HEK293 (cell line): ENCODE results near the gene DACT3.

Experiments used
- ATF2 ChIP-seq: fragments of 450-650 bp; formaldehyde crosslinking; IDR thresholded peaks from 2 replicates; pipeline ENCODE4 v1.5.1; 2016; ENCODE audit warnings: missing biosample characterization, missing genetic modification characterization, low read depth
- REST ChIP-seq: fragments of 450-650 bp; formaldehyde crosslinking; IDR thresholded peaks from 2 replicates; pipeline ENCODE4 v1.5.1; 2016; ENCODE audit warnings: missing biosample characterization, missing genetic modification characterization
- YY1 ChIP-seq: fragments of 450-650 bp; formaldehyde crosslinking; IDR thresholded peaks from 2 replicates; pipeline ENCODE4 v1.5.1; 2018; ENCODE audit warnings: missing biosample characterization, missing genetic modification characterization
- ZBTB8A ChIP-seq: fragments of 450-650 bp; formaldehyde crosslinking; IDR thresholded peaks from 2 replicates; pipeline ENCODE4 v1.5.1; 2016; ENCODE audit warnings: missing biosample characterization, missing genetic modification characterization
- ZNF214 ChIP-seq: fragments of 450-650 bp; formaldehyde crosslinking; IDR thresholded peaks from 2 replicates; pipeline ENCODE4 v1.5.1; 2017; ENCODE audit warnings: missing biosample characterization, mild to moderate bottlenecking, missing genetic modification characterization, borderline replicate concordance
- ZNF239 ChIP-seq: fragments of 450-650 bp; formaldehyde crosslinking; IDR thresholded peaks from 2 replicates; pipeline ENCODE4 v1.5.1; 2016; ENCODE audit warnings: missing biosample characterization, missing genetic modification characterization
- ZNF24 ChIP-seq: fragments of 450-650 bp; formaldehyde crosslinking; IDR thresholded peaks from 2 replicates; pipeline ENCODE4 v1.5.1; 2016; ENCODE audit warnings: missing biosample characterization, missing genetic modification characterization
- ZNF302 ChIP-seq: fragments of 450-650 bp; formaldehyde crosslinking; IDR thresholded peaks from 2 replicates; pipeline ENCODE4 v1.5.1; 2016; ENCODE audit warnings: missing biosample characterization, missing genetic modification characterization, low read depth
- ZNF433 ChIP-seq: fragments of 450-650 bp; formaldehyde crosslinking; IDR thresholded peaks from 2 replicates; pipeline ENCODE4 v1.5.1; 2016; ENCODE audit warnings: missing biosample characterization, missing genetic modification characterization, low read depth
- ZNF747 ChIP-seq: fragments of 450-650 bp; formaldehyde crosslinking; IDR thresholded peaks from 2 replicates; pipeline ENCODE4 v1.5.1; 2016; ENCODE audit warnings: missing biosample characterization, missing genetic modification characterization
- ZSCAN18 ChIP-seq: fragments of 450-650 bp; formaldehyde crosslinking; IDR thresholded peaks from 2 replicates; pipeline ENCODE4 v1.5.1; 2016; ENCODE audit warnings: missing biosample characterization, missing genetic modification characterization
- TF ChIP-seq, protein P1 (sequence below): fragments of 450-650 bp; formaldehyde crosslinking; IDR thresholded peaks from 2 replicates; pipeline ENCODE4 v1.5.1; 2016; ENCODE audit warnings: missing biosample characterization, missing genetic modification characterization
- TF ChIP-seq, protein P2 (sequence below): fragments of 450-650 bp; formaldehyde crosslinking; IDR thresholded peaks from 2 replicates; pipeline ENCODE4 v1.5.1; 2016; ENCODE audit warnings: missing biosample characterization, missing genetic modification characterization
- TF ChIP-seq, protein P3 (sequence below): fragments of 450-650 bp; formaldehyde crosslinking; IDR thresholded peaks from 2 replicates; pipeline ENCODE4 v1.5.1; 2016; ENCODE audit warnings: missing biosample characterization, missing genetic modification characterization

GRCh38 chr19:46639358-46640182 is 21.4 kb downstream of the DACT3 start:
- TF ChIP-seq, protein P1, sequence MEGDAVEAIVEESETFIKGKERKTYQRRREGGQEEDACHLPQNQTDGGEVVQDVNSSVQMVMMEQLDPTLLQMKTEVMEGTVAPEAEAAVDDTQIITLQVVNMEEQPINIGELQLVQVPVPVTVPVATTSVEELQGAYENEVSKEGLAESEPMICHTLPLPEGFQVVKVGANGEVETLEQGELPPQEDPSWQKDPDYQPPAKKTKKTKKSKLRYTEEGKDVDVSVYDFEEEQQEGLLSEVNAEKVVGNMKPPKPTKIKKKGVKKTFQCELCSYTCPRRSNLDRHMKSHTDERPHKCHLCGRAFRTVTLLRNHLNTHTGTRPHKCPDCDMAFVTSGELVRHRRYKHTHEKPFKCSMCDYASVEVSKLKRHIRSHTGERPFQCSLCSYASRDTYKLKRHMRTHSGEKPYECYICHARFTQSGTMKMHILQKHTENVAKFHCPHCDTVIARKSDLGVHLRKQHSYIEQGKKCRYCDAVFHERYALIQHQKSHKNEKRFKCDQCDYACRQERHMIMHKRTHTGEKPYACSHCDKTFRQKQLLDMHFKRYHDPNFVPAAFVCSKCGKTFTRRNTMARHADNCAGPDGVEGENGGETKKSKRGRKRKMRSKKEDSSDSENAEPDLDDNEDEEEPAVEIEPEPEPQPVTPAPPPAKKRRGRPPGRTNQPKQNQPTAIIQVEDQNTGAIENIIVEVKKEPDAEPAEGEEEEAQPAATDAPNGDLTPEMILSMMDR (tag by site-specific recombination) = no peak
- 0 out of 2 replicates have a peak, but pooled peaks have one; percentile 27 for TF ChIP-seq ZNF24
- TF ChIP-seq REST (tag by site-specific recombination) = no peak; the same call in 1 of the 2 replicates
- TF ChIP-seq ZNF214 = no peak
- TF ChIP-seq, protein P2, sequence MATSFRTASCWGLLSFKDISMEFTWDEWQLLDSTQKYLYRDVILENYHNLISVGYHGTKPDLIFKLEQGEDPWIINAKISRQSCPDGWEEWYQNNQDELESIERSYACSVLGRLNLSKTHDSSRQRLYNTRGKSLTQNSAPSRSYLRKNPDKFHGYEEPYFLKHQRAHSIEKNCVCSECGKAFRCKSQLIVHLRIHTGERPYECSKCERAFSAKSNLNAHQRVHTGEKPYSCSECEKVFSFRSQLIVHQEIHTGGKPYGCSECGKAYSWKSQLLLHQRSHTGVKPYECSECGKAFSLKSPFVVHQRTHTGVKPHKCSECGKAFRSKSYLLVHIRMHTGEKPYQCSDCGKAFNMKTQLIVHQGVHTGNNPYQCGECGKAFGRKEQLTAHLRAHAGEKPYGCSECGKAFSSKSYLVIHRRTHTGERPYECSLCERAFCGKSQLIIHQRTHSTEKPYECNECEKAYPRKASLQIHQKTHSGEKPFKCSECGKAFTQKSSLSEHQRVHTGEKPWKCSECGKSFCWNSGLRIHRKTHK (tag by site-specific recombination) = no peak
- TF ChIP-seq ZSCAN18 (tag by site-specific recombination) = no peak
- no peak for TF ChIP-seq ZNF433
- TF ChIP-seq, protein P3, sequence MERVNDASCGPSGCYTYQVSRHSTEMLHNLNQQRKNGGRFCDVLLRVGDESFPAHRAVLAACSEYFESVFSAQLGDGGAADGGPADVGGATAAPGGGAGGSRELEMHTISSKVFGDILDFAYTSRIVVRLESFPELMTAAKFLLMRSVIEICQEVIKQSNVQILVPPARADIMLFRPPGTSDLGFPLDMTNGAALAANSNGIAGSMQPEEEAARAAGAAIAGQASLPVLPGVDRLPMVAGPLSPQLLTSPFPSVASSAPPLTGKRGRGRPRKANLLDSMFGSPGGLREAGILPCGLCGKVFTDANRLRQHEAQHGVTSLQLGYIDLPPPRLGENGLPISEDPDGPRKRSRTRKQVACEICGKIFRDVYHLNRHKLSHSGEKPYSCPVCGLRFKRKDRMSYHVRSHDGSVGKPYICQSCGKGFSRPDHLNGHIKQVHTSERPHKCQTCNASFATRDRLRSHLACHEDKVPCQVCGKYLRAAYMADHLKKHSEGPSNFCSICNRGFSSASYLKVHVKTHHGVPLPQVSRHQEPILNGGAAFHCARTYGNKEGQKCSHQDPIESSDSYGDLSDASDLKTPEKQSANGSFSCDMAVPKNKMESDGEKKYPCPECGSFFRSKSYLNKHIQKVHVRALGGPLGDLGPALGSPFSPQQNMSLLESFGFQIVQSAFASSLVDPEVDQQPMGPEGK (tag by site-specific recombination) = no peak
- TF ChIP-seq ZNF239 (tag by site-specific recombination) = no peak
- no peak for TF ChIP-seq ATF2 (tag by site-specific recombination)
- TF ChIP-seq ZNF747 (tag by site-specific recombination) = no peak
- TF ChIP-seq ZNF302 (tag by site-specific recombination) = no peak
- no peak for TF ChIP-seq ZBTB8A (tag by site-specific recombination)
- TF ChIP-seq YY1 = no peak
